ENCODE measurements around the gene RPL15. TPM values are rescaled to one million over a fixed set of nuclear protein-coding genes. Genes with fewer than 3 reads are reported as not detected.
"Not testable (repeated sequence)": the region's sequence is repeated elsewhere in the genome, so short reads cannot be mapped to it uniquely, and the experiment has no call there.

Gene RPL15
- total RNA-seq (2,722 and 3,253 TPM in 2 replicates), polyA plus RNA-seq (1,419 and 1,837 TPM in 2 replicates)

DNA sequence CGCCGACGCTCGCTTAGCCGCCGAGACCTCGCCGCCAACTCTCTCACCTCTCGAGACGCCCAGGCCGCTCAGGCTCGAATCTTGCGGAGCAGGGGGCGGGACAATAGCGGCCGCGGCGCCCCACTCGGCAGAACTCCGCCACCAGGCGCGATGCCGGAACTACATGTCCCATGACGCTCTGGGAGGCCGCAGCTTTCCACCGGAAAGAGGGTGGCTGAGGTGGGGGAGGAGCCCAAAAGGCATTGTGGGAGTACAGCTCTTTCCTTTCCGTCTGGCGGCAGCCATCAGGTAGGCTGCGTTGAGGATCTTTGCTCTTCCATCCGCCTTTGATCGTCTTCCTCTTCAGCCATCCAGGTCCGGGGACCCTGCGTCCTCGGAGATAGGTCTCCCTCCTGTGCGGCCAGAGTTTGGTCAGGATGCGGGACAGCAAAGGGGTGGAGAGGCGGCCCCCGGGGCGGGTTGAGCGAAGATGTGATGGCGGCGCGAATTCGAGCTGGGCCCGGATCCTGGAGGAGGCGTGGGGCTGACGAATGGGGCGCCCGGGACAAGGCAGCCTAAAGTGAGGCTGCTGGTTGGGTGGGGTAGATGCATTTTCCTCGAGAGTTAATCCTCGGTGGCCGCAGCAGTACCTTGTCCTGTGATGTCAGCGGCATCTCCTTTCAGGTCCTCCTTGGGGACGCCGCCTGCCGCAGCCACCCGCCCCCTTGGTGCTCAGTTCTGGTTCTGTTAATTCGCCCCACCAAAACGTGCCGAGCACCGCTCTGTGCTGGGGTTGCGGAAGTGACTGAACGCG is at the start of gene RPL15, which contains the start of gene NKIRAS1:
Gene RPL15 (plus strand): TSS at position 247 of the 793 bp plus-strand sequence. CDS start 728 bp downstream, outside the sequence.
Gene NKIRAS1 (minus strand): TSS at position 105 of the 793 bp plus-strand sequence. CDS start 6,086 bp downstream, outside the sequence.
- peak; percentile 98 for DNase-seq (ENCODE audit: low read depth in 1 of 2, low spot score in 1 of 2)
- peaks cover 21% of the 10 kb centered on the region for H3K36me3 ChIP-seq
- H3K27me3 ChIP-seq = no peaks in the 10 kb centered on the region
- H3K4me1 ChIP-seq (ENCODE audit: low read depth) = peaks cover 13% of the 10 kb centered on the region
- TF ChIP-seq, protein P1, sequence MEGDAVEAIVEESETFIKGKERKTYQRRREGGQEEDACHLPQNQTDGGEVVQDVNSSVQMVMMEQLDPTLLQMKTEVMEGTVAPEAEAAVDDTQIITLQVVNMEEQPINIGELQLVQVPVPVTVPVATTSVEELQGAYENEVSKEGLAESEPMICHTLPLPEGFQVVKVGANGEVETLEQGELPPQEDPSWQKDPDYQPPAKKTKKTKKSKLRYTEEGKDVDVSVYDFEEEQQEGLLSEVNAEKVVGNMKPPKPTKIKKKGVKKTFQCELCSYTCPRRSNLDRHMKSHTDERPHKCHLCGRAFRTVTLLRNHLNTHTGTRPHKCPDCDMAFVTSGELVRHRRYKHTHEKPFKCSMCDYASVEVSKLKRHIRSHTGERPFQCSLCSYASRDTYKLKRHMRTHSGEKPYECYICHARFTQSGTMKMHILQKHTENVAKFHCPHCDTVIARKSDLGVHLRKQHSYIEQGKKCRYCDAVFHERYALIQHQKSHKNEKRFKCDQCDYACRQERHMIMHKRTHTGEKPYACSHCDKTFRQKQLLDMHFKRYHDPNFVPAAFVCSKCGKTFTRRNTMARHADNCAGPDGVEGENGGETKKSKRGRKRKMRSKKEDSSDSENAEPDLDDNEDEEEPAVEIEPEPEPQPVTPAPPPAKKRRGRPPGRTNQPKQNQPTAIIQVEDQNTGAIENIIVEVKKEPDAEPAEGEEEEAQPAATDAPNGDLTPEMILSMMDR (IDR thresholded peaks at IDR 0.05; ENCODE audit: low read depth, low read length) = peak; percentile 48
- H3K9me3 ChIP-seq (ENCODE audit: low read depth) = no peaks in the 10 kb centered on the region
- peak within 1 kb of the TSS; percentile 75 for H3K4me3 ChIP-seq
- H3K27ac ChIP-seq = peak within 1 kb of the TSS; percentile 82

DNA sequence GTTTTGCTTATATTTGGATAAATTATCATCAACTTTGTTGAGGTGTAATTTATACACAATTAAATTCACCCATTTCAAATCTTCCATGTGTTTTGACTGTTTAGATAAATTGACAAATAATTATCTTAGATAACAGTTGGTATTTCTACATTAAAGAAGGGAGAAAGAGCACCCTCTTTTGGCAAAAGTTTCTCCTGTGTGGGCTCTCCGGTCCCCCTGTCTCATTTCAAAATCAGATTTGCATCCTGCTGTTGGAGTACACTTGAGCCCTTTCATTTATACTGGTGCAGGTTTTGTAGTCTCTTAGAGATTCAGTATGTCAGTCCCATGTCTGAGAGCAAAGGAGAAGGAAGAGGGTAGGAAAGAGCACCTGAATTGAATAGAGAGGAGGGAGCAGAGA is 49.5 kb upstream of the RPL15 start:
- Histone ChIP-seq H3K9me3 (ENCODE audit: low read depth) (no peaks in the 10 kb centered on the region), H3K27me3 (no peaks in the 10 kb centered on the region), H3K4me3 (no peak overlapping the region), H3K4me1 (ENCODE audit: low read depth) (peaks cover 62% of the 10 kb centered on the region), H3K36me3 (no peaks in the 10 kb centered on the region), H3K27ac (peak overlapping the region; percentile 94)
- no peak for DNase-seq (ENCODE audit: low read depth in 1 of 2, low spot score in 1 of 2)
- TF ChIP-seq, protein P1 (IDR thresholded peaks at IDR 0.05; ENCODE audit: low read depth, low read length) = no peak

DNA sequence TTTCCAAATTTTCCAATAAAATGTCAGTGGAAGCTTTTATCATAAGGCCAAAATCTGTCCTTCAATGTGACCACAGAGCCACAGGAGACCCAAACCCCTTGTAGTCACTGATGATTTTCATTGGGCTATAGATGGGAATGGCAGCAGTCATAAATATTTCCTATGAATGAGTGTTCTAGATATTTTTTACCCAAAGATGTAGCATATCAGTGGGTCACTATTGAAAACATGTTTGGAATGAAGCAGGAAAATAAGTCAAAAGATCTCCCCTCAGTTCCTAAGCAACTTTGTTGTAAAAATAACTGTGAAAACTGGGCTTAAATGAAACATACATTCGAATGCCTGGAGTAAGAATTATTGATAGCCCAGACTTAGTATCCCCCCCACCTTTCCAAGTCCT is 49.1 kb upstream of the RPL15 start:
- peak overlapping the region; percentile 94 for H3K27ac ChIP-seq
- no peaks in the 10 kb centered on the region for H3K36me3 ChIP-seq
- no peak for DNase-seq (ENCODE audit: low read depth in 1 of 2, low spot score in 1 of 2)
- H3K4me1 ChIP-seq (ENCODE audit: low read depth) = peaks cover 62% of the 10 kb centered on the region
- H3K9me3 ChIP-seq (ENCODE audit: low read depth) = no peaks in the 10 kb centered on the region
- H3K27me3 ChIP-seq = no peaks in the 10 kb centered on the region
- H3K4me3 ChIP-seq = no peak overlapping the region
- TF ChIP-seq, protein P1 (IDR thresholded peaks at IDR 0.05; ENCODE audit: low read depth, low read length) = no peak

DNA sequence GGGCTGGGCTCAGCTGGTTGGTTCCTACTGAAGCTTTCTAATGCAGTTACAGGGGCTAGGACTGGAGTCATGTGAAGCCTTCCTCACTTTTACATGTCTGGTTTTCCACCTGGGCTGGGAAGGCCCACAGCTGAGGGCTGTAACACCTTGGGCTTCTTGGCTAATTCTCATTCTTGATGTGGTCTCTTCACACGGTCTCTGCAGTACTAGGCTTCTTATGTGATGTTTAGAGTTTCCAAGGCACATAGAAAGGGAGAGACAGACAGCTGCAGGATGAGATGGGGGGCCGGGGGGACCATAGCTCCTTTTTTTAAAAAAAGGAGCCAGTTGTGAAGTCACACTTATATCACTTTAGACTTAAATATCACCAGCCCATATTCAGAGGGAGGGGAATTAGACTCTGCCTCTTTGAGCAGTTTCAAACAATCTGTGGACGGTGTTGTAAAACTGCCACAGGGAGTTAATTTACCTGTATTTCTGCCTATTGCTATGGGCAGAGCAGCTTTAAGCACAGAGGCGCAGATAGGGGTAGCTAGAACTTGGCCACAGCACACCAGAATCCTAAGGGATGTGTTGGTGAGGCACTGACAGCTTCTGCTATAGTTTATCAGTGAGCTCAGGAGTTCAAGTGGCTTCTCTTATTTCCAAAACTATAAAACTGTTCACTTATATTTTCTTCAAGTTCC is 46.8 kb upstream of the RPL15 start:
- TF ChIP-seq, protein P1 (IDR thresholded peaks at IDR 0.05; ENCODE audit: low read depth, low read length) = no peak

DNA sequence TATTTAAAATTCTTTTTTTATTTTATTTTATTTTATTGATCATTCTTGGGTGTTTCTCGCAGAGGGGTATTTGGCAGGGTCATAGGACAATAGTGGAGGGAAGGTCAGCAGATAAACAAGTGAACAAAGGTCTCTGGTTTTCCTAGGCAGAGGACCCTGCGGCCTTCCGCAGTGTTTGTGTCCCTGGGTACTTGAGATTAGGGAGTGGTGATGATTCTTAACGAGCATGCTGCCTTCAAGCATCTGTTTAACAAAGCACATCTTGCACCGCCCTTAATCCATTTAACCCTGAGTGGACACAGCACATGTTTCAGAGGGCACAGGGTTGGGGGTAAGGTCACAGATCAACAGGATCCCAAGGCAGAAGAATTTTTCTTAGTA is 46.3 kb upstream of the RPL15 start:
- DNase-seq (ENCODE audit: low read depth in 1 of 2, low spot score in 1 of 2); H3K36me3 ChIP-seq; H3K27me3 ChIP-seq; H3K4me3 ChIP-seq; H3K9me3 ChIP-seq (ENCODE audit: low read depth): not testable (repeated sequence)
- peaks cover 47% of the 10 kb centered on the region for H3K4me1 ChIP-seq (ENCODE audit: low read depth)
- H3K27ac ChIP-seq = peak overlapping the region; percentile 59

More for the DNA sequence above, 46.8 kb upstream of the RPL15 start:
- peak overlapping the region; percentile 59 for H3K27ac ChIP-seq
- H3K27me3 ChIP-seq = no peaks in the 10 kb centered on the region
- peak in 1 of 2 donors; percentile 83 for DNase-seq (ENCODE audit: low read depth in 1 of 2, low spot score in 1 of 2)
- H3K36me3 ChIP-seq = no peaks in the 10 kb centered on the region
- H3K4me3 ChIP-seq = peak overlapping the region; percentile 9
- no peaks in the 10 kb centered on the region for H3K9me3 ChIP-seq (ENCODE audit: low read depth)
- H3K4me1 ChIP-seq (ENCODE audit: low read depth) = peaks cover 52% of the 10 kb centered on the region

DNA sequence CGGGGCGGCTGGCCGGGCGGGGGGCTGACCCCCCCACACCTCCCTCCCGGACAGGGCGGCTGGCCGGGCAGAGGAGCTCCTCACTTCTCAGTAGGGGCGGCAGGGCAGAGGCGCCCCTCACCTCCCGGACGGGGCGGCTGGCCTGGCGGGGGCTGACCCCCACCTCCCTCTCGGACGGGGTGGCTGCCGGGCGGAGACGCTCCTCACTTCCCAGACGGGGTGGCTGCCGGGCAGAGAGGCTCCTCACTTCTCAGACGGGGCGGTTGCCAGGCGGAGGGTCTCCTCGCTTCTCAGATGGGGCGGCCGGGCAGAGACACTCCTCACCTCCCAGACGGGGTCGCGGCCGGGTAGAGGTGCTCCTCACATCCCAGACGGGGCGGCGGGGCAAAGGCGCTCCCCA is 45.6 kb upstream of the RPL15 start:
- H3K27ac ChIP-seq; DNase-seq (ENCODE audit: low read depth in 1 of 2, low spot score in 1 of 2); H3K36me3 ChIP-seq; H3K9me3 ChIP-seq (ENCODE audit: low read depth); H3K27me3 ChIP-seq; H3K4me3 ChIP-seq: not testable (repeated sequence)
- peaks cover 40% of the 10 kb centered on the region for H3K4me1 ChIP-seq (ENCODE audit: low read depth)
